Progenitor cell of endocrine pancreas (in vitro differentiated cells): ENCODE results near the gene AGBL1. TPM values are rescaled to one million over a fixed set of nuclear protein-coding genes. Genes with fewer than 3 reads are reported as not detected.

ENCODE experiments used
- DNase-seq: peaks from one replicate; pipeline ENCODE4 v3.0.0; 2021; ENCODE audit warnings: low spot score; ENCODE audit not compliant: unreplicated experiment
- H3K27ac Mint-ChIP-seq: 2 replicates; pipeline ENCODE4 v1.8.0; 2021; ENCODE audit warnings: mild to moderate bottlenecking, moderate library complexity, mixed read lengths
- H3K27me3 Mint-ChIP-seq: 2 replicates; pipeline ENCODE4 v1.8.0; 2021; ENCODE audit warnings: mixed read lengths
- H3K36me3 Mint-ChIP-seq: 2 replicates; pipeline ENCODE4 v1.8.0; 2022; ENCODE audit warnings: mixed read lengths; ENCODE audit not compliant: insufficient read depth
- H3K4me1 Mint-ChIP-seq: 2 replicates; pipeline ENCODE4 v1.8.0; 2021; ENCODE audit warnings: low read depth, mixed read lengths
- H3K4me3 Mint-ChIP-seq: 2 replicates; pipeline ENCODE4 v1.8.0; 2021; ENCODE audit warnings: low read depth, mild to moderate bottlenecking, moderate library complexity, mixed read lengths
- H3K9me3 Mint-ChIP-seq: 2 replicates; pipeline ENCODE4 v1.8.0; 2021; ENCODE audit warnings: low read depth, mixed read lengths
- total RNA-seq: library from RNA; stranded (reverse); gene quantifications from 2 replicates; pipeline ENCODE4 v1.2.1, GENCODE V29; 2021
- TF ChIP-seq, protein P1 (sequence below): fragments of 200-600 bp; sonication (generic); IDR thresholded peaks from one replicate; pipeline ENCODE4 v1.5.0; 2021; ENCODE audit warnings: antibody characterized with exemption, mild to moderate bottlenecking; ENCODE audit not compliant: unreplicated experiment

The AGBL1 gene
- total RNA-seq, 1 donor from 2014 or later, result not detected

DNA sequence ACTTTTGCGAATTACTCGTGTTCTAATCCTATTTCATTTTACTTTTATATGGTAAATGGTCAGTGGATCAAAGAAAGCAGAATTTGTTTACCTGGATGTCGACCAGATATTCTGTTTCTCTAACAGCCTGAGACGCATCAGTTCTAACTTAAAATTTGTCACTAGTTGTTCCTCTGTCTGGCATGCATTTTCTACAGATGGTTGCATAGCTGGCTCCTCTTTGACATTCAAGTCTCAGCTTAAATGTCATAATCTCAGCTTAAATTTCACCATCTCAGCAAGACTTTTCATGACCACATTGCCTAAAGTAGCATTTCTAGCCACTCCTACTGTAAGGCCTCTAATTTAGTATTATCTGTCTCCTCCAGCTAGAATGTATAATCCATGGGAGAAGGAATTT, 609.3 kb downstream of the AGBL1 start:
- TF ChIP-seq, protein P1, sequence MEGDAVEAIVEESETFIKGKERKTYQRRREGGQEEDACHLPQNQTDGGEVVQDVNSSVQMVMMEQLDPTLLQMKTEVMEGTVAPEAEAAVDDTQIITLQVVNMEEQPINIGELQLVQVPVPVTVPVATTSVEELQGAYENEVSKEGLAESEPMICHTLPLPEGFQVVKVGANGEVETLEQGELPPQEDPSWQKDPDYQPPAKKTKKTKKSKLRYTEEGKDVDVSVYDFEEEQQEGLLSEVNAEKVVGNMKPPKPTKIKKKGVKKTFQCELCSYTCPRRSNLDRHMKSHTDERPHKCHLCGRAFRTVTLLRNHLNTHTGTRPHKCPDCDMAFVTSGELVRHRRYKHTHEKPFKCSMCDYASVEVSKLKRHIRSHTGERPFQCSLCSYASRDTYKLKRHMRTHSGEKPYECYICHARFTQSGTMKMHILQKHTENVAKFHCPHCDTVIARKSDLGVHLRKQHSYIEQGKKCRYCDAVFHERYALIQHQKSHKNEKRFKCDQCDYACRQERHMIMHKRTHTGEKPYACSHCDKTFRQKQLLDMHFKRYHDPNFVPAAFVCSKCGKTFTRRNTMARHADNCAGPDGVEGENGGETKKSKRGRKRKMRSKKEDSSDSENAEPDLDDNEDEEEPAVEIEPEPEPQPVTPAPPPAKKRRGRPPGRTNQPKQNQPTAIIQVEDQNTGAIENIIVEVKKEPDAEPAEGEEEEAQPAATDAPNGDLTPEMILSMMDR, result no peak
- H3K4me1 Mint-ChIP-seq, result no peaks in the 10 kb centered on the region
- H3K36me3 Mint-ChIP-seq, result no peaks in the 10 kb centered on the region
- H3K27me3 Mint-ChIP-seq, result no peaks in the 10 kb centered on the region
- H3K4me3 Mint-ChIP-seq, result no peak overlapping the region
- no peak overlapping the region for H3K27ac Mint-ChIP-seq
- no peak for DNase-seq
- no peaks in the 10 kb centered on the region for H3K9me3 Mint-ChIP-seq

DNA sequence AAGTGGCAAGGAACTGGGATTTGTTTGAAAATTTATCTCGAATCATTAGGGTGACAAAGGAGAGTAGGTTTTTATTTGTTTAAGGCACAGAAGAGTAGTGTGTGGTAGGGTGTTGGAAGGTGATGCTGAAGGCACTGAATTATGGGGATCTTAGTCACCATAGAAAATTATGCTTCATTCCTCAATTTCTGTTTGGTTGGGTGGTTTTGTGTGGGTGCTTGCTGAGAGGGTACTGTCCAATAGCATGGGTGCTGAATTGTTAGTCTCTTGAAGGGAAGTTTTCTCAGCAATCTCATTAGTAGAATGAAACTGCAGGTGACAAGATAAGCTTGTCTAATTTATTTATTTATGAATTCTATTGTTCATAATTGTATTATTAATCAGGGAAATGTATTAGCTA, 610.9 kb downstream of the AGBL1 start:
- Mint-ChIP-seq H3K36me3 (no peaks in the 10 kb centered on the region), H3K4me3 (no peak overlapping the region), H3K9me3 (no peaks in the 10 kb centered on the region), H3K27me3 (no peaks in the 10 kb centered on the region), H3K4me1 (no peaks in the 10 kb centered on the region), H3K27ac (no peak overlapping the region)
- TF ChIP-seq, protein P1, result no peak
- DNase-seq, result no peak

DNA sequence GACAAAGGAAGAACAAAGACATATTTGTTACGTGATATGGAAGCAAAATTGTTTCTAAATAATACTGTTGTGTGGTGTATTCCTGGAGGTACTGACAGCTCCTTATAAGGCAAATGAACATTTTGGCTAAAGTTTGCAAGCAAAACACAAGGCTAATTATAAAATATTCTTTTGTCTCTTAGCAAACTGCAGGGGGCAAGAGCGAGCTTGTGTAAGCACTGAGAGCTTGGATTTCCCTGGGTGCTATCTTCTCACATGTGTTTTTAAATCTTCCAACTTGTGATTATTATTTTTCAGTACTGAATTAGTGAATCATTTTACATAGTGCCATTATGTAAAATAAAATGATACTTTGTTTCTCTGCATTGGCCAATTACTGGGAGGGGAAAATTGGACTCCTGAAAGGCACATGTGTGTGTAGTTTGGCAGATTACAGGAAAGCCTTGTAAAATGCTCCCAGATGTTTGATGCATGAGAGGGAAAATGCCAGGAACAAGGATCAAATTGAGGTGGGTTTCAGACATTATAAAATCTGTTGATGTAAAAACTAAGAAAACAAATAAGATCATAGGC, 611.5 kb downstream of the AGBL1 start:
- Mint-ChIP-seq H3K4me1 (no peaks in the 10 kb centered on the region), H3K4me3 (no peak overlapping the region), H3K36me3 (no peaks in the 10 kb centered on the region), H3K9me3 (no peaks in the 10 kb centered on the region), H3K27me3 (no peaks in the 10 kb centered on the region), H3K27ac (no peak overlapping the region)
- TF ChIP-seq, protein P1, result no peak
- no peak for DNase-seq

GRCh38 chr15:86700864-86701610, 621.4 kb downstream of the AGBL1 start:
- no peak overlapping the region for H3K4me3 Mint-ChIP-seq
- H3K27ac Mint-ChIP-seq, result no peak overlapping the region
- H3K4me1 Mint-ChIP-seq, result no peaks in the 10 kb centered on the region
- H3K9me3 Mint-ChIP-seq, result no peaks in the 10 kb centered on the region
- DNase-seq, result no peak
- H3K27me3 Mint-ChIP-seq, result peaks cover 3% of the 10 kb centered on the region
- no peaks in the 10 kb centered on the region for H3K36me3 Mint-ChIP-seq
- TF ChIP-seq, protein P1, result no peak

GRCh38 chr15:86701611-86701963, 621.9 kb downstream of the AGBL1 start:
- Mint-ChIP-seq H3K4me1 (no peaks in the 10 kb centered on the region), H3K36me3 (no peaks in the 10 kb centered on the region), H3K27me3 (peaks cover 3% of the 10 kb centered on the region), H3K27ac (no peak overlapping the region), H3K4me3 (no peak overlapping the region), H3K9me3 (no peaks in the 10 kb centered on the region)
- TF ChIP-seq, protein P1, result no peak
- no peak for DNase-seq
